ENCODE measurements around the gene TCERG1L.
"Not testable (repeated sequence)": the region's sequence is repeated elsewhere in the genome, so short reads cannot be mapped to it uniquely, and the experiment has no call there.

TCERG1L gene

DNA sequence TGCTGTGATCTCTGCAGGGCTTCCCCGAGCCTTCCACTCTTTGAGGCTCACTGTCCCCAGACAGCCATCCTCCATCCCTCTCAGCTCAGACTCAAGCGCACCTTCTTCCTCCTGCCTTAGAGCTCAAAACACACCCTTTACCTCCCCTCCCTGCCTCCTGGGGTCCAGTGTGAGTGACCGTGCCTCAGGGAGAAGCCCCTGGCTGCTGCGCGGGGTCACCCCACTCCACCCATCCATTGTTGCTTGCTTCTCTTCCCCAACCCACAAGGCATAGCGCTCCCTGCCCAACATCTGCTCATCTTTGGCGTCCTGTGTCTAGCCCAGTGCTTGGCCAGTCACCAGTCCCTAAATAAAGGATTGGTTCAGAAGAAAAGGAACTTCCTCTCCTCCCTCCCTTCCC, 170.3 kb downstream of the TCERG1L start:
- DNase-seq: no peak

GRCh38 chr10:131140606-131141005, 170.9 kb downstream of the TCERG1L start:
- DNase-seq: no peak

DNA sequence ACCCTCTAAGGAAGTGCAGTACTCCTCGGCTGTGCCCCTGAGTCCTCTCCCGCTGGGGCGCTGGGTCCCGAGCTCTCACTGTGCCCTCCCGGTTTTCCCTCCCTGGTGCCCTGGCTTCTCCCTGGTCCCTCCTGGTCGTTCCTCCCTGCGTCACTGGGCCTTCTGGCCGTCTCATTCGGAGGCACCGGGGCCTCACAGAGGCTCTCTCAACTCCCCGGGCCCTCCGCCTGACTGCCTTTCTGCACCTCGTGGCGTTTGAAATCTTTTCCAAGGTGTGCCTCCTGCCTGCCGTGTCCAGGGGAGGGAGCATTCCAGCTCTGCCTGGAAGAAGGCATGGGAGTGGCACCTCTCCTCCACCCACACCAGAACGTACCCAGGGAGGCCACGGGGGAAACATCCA, 174.3 kb downstream of the TCERG1L start:
- no peak for DNase-seq

DNA sequence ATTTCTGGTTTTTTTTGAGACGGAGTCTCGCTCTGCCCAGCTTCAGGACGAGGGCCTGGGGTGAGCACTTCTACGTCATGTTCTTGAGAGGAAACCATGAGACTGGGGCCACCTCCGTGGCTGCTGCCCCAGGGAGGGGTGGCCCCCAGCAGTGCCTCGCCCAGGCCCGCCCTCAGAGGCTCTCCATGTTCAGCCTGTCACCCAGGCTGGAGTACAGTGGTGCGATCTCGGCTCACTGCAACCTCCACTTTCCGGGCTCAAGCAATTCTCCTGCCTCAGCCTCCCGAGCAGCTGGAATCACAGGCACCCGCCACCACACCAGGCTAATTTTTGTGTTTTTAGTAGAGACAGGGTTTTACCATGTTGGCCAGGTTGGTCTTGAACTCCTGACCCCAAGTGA, 175.2 kb downstream of the TCERG1L start:
- DNase-seq: not testable (repeated sequence)

DNA sequence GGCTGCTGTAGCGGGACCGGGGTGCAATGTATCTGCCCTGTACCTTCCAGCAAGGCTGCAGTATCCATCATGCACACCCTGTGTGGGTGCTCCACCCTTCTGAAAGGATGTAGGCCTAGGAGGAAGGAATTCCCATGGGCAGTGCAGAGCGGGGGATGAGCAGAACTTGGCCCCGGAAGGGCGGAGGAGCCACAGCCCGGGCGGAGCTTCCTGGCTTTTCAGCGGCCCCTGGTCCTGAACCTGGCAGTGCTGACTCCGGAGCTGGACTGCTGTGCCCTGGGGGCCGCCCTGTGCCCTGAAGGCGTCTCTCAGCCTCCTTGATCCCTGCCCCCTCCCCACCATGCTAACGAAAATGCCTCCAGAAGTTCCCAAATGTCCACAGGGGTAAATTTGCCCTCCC, 175.8 kb downstream of the TCERG1L start:
- no peak for DNase-seq

DNA sequence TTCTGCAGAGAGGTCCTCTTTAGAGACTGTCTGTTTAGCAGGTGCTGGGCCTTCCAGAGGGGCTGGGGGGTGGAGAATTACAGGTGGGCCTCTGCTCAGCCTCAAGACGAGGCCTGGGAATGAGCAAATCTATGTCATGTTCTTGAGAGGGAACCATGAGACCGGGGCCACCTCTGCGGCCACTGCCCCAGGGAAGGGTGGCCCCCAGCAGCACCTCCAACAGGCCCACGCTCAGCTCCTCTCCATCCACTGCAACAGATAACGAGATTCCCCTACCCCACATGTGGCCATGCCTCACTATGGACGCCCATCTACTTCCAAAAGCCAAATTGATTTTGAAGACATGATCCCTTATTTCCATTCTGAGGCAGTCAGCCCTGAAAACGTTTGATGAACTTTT, 176.9 kb downstream of the TCERG1L start:
- DNase-seq: no peak

GRCh38 chr10:131134001-131134576, 177.4 kb downstream of the TCERG1L start:
- DNase-seq: no peak

GRCh38 chr10:131132681-131133080, 178.8 kb downstream of the TCERG1L start:
- no peak for DNase-seq

- no peak for DNase-seq
Measured at GRCh38 chr10:131131726-131132591, 179.6 kb downstream of the TCERG1L start.

GRCh38 chr10:131130025-131130424, 181.5 kb downstream of the TCERG1L start:
- no peak for DNase-seq

- no peak for DNase-seq
Measured at GRCh38 chr10:131129544-131129943, 182.0 kb downstream of the TCERG1L start.

- DNase-seq: no peak
Measured at GRCh38 chr10:131128731-131129130, 182.8 kb downstream of the TCERG1L start.

- no peak for DNase-seq
Measured at GRCh38 chr10:131127610-131128009, 183.9 kb downstream of the TCERG1L start.

- DNase-seq: no peak
Measured at GRCh38 chr10:131127138-131127589, 184.4 kb downstream of the TCERG1L start.

GRCh38 chr10:131126321-131127137, 185.0 kb downstream of the TCERG1L start:
- DNase-seq: no peak

DNA sequence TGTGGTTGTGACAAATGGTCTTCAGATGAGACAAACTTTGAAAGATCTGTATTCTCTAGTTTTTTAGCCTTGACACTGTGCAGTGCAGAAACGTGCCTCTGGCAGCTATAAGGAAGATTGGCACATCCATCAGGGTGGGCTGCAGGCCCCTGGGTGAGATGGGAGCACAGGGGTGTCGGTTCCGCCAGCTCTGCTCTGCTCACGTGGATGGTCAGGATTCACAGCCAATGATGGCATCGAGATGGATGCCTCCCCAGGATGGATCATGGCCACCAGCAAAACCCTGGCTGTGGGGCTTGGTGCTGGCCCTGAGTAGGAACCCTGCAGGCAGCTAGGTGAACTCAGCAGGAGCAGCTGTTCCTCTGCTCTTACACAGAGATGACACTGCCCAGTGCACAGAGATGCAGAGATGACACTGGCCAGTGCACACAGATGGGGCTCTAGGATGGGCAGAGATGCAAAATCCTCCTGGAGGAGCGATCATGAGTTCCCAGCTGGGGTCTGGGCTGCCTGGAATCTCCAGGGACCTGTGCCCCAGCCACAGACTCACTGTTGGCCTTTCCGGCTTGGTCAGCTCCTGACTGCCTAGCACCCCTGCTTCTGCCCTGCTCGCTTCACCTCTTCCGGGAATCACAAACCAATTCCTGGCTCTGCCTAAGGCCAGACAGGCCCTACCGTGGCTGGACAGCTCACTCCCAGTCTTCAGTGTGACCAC, 185.9 kb downstream of the TCERG1L start:
- no peak for DNase-seq

GRCh38 chr10:131124945-131125344, 186.6 kb downstream of the TCERG1L start:
- DNase-seq: no peak

GRCh38 chr10:131123496-131123895, 188.0 kb downstream of the TCERG1L start:
- DNase-seq: no peak

DNA sequence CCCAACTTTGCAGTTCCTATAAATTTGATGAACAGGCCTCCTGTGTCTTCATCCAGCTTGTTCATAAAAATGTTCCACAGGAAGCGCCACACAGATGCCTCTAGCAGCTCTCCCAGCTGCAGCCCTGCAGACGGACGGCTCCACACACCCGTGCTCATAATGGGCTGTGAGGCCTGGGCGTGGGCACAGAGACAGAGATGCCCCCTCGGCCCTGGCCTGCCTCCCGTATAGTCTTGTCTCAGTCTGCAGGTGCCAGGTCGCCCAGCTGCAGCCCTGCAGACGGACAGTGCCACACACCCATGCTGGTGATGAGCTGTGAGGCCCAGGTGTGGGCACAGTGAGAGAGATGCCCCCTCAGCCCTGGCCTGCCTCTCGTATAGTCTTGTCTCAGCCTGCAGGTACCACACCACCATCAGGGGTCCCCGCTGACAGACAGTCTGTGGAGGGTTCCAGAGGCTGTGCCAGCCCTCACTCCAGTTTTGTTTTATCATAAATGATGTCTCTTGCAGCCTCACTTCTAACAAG, 189.9 kb downstream of the TCERG1L start:
- no peak for DNase-seq

DNA sequence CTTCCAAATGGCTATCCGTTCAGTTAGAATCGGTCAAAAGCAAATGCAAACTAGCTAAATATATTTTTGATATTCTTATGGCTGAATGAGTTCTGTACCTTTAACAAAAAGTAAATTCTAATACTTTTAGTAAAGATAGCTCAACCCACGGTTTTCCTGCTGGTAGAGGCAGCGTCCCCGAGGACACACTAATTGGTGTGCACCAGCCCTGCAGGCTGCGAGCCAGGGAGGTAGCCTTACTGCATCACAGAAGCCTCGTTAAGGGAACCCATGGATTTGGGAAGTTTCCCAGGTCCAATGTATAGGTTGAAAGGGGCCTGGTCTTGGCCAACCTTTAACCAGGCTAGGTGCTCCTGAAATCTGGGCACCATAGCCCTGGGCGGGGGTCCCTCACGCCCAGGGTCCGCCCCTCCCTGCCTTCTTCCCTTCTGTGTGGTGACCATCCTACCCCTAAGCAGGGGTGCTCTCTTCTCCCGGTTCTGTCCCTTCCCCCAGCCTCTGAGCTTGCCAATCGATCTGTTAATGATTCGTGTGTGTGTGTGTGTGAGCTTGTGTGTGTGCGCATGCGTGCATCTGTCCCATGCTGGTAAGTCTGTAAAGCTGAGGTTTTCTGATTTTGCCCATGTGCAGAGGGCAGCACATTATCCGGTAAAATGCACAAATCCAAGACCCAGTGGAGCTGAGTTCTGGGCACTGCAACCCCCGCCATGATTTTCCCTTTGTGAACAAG, 191.7 kb downstream of the TCERG1L start:
- DNase-seq: no peak

GRCh38 chr10:131117416-131118212, 193.9 kb downstream of the TCERG1L start:
- no peak for DNase-seq
